Jurkat, Clone E6-1 (cell line): ENCODE measurements around the gene MCC.

Source experiments
- DNase-seq: peaks from one replicate; pipeline ENCODE4 v3.0.0-alpha.2; 2011; ENCODE audit warnings: low read depth, low spot score
- H3K4me3 ChIP-seq: 2 replicates; pipeline ENCODE4 v1.5.1; 2011; ENCODE audit warnings: mild to moderate bottlenecking, low read length, control low read depth, moderate library complexity

Gene MCC

DNA sequence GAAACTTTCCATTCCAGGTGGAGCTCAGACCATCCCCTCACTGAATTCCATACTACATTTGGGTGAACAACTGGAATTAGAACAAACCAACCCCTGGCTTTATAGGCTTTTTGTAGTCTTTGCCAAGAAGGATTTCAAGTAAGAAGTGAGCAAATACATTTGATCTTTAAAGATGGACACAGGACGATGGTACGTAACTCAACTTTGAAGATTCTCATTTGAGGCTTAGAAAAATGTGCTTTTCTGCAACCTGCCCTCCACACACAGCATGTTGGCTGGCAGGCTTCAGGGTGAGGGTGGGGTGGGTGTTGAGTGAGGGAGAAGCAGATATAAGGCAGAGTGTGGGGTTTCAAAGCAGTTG lies 335.9 kb downstream of the MCC start:
- no peak overlapping the region for H3K4me3 ChIP-seq
- no peak for DNase-seq

DNA sequence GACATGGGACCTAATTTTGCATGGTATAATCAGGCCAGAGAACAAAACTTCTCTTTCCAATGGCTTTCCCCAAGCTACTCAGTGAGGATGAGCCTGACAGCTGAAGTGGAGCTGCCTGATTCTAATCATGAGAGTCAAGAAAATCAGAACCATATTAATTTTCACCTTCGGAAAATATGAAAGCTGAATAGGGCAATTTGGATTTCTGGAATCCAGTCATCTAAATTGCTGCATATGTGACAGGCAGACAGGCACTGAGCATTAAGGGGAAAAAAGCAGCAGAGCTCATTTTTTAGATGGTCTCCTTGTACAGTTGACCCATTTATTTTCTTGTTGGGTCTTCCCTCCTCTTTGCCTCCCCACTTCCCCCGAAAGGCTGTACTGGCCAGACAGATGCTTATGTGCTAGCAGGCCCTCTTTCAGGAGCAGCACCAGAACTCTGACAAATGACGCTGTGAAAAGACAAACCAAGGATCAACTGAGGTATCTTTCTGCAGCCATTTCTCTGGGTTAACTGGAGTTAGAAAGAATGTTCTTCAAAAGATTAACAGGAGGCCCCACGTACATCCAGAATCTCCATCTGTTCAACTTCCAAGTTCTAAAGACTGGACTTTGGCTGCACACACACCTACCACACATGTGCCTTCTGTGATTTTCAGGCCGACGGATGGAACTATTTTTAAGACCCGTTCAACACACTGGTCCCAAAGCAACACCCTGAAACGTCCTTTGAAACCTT lies 336.4 kb downstream of the MCC start:
- no peak for DNase-seq

DNA sequence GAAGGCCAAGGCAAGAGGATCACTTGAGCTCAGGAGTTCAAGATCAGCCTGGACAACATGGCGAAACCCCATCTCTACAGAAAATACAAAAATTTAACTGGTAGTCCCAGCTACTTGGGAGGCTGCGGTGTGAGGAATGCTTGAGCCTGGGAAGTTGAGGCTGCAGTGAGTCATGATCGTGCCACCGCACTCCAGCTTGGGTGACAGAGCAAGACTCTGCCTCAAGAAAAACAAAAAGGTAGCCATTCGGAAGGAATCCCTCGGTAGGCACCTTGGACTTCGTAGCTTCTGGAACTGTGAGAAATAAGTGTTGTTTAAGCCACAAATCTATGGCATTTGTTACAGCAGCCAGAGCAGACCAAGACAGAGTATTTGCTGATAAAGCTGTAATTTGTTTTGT lies 337.4 kb downstream of the MCC start:
- no peak for DNase-seq
- H3K4me3 ChIP-seq = no peak overlapping the region

More for the DNA sequence above, 336.4 kb downstream of the MCC start:
- H3K4me3 ChIP-seq = no peak overlapping the region

DNA sequence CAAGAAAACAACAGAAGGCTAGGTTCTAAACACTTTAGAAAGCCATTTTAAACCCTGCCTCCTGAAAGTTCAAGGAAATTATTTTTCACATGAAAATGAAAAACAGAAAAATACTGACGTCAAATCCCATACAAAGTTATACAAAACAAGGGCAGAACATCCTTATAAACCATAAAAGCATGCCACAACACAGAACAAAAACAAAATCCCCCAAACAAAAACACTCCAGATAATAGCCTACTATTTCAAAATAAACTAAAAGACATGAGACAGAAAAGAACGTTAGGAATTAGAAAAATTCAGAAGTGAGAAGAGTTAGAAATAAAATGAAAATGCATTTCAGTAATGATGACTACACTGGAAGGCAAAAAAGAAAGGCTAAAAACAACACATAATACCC lies 338.0 kb downstream of the MCC start:
- DNase-seq = no peak
- H3K4me3 ChIP-seq = no peak overlapping the region

- H3K4me3 ChIP-seq = no peak overlapping the region
- DNase-seq = no peak
Observed at GRCh38 chr5:113147537-113147936, 340.7 kb downstream of the MCC start.

- no peak overlapping the region for H3K4me3 ChIP-seq
- DNase-seq = no peak
Observed at GRCh38 chr5:113147101-113147508, 341.1 kb downstream of the MCC start.

GRCh38 chr5:113145757-113146387 lies 342.4 kb downstream of the MCC start:
- no peak overlapping the region for H3K4me3 ChIP-seq
- no peak for DNase-seq

- no peak overlapping the region for H3K4me3 ChIP-seq
- DNase-seq = no peak
Observed at GRCh38 chr5:113142186-113142585, 346.1 kb downstream of the MCC start.

DNA sequence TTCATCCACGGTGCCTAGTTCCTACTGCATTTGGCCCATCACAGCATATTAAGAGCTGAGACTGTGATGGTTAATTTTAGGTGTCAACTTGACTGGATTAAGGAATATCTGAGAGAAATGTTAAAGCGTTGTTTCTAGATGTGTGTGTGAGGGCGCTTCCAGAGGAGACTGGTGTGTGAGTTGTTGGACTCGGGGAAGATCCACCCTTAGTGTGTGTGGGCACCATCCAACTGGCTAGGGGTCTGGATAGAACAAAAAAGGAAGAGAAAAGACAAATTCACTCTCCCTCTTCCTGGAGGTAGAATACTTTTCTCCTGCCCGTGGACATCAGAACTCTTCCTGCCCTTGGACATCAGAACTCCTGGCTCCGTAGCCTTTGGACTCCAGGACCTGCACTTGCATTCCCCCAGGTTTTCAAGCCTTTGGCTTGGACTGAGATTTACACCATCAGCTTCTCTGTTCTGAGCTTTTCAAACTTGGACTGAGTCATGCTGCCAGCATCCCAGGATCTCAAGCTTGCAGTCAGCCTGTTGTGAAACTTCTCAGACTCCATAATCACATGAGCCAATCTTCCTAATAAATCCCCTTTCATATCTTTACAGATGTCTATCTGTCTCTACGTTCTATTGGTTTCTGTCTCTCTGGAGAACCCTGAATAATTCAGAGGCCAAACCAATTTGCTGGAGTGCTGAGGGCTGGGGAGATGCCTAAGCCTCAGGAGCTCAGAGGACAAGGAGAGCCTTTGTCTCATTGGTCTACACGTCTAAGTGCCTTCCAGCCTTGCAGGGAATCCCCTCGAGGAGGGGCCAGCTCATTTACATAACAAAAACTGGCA lies 347.2 kb downstream of the MCC start:
- no peak overlapping the region for H3K4me3 ChIP-seq
- no peak for DNase-seq

- H3K4me3 ChIP-seq = no peak overlapping the region
- DNase-seq = no peak
Observed at GRCh38 chr5:113133211-113133975, 354.9 kb downstream of the MCC start.

DNA sequence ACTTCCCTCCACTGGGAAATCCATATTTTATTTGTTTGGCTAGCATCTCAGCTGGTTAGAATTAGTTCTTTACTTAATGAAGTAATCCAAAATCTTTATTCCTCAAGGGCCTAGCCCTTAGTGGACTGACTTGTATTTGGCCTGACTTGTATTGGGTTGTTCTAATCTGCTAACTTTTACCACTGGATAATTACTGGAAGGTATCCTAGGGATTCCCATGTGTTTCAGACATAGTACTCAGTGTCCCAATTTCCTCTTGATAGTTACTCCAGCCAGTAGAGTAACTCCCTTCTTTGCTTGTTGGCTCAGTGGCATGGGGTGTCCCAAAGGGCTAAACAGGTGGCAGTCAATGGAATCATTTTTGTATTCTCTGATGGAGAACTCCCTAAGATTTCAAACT lies 355.7 kb downstream of the MCC start:
- DNase-seq = no peak
- no peak overlapping the region for H3K4me3 ChIP-seq

- no peak for DNase-seq
- H3K4me3 ChIP-seq = no peak overlapping the region
Observed at GRCh38 chr5:113128641-113129330, 359.5 kb downstream of the MCC start.

DNA sequence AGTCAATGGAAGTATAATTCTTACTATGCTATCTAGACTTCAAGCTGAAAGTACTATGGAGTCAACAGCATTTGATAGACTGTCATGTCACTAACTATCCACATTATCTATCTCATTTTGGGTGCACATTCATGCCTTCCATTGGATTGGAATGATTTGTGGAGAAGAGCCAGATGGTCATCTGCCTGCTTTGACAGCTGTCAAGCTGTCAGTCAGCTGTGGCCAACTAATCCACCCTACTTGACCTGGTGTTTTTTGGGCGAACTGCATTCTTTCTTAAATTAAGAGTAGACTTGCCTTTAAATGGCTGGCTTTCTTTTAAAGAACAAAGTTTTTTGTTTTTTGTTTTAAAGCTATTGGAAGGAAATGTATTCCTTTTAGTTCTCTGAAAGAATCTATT lies 360.2 kb downstream of the MCC start:
- no peak overlapping the region for H3K4me3 ChIP-seq
- no peak for DNase-seq

DNA sequence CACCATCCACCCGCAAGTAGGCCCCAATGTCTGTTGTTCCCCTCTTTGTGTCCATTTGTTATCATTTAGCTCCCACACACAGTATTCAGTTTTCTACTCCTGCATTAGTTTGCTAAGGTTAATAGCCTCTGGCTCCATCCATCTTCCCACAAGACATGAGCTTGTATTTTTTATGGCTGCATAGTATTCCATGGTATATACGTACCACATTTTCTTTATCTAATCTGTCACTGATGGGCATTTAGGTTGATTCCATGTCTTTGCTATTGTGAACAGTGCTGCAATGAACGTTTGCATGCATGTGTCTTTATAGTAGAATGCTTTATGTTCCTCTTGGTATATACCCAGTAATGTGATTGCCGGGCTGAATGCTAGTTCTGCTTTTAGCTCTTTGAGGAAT lies 361.2 kb downstream of the MCC start:
- DNase-seq = no peak
- no peak overlapping the region for H3K4me3 ChIP-seq

DNA sequence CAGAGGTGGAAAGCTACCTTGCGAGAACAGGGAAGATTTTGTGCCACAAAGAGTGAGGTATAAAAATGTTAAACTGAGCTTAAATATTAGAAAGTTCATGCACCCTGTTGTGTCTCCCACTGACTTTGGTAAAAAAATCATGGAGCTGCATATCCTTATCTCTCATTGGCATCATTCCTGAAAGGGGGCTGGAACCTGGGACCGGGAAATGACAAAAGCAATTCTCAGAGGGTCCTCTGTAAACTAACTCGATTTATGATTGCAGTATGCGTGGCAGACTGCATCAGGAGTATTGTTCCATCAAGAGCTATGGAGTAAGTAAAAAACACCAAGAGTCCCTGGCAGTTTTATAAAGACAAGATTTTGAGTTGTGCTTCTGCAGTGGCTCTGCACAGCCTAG lies 362.9 kb downstream of the MCC start:
- DNase-seq = no peak
- no peak overlapping the region for H3K4me3 ChIP-seq

- DNase-seq = no peak
- H3K4me3 ChIP-seq = no peak overlapping the region
Observed at GRCh38 chr5:113124914-113125313, 363.3 kb downstream of the MCC start.

DNA sequence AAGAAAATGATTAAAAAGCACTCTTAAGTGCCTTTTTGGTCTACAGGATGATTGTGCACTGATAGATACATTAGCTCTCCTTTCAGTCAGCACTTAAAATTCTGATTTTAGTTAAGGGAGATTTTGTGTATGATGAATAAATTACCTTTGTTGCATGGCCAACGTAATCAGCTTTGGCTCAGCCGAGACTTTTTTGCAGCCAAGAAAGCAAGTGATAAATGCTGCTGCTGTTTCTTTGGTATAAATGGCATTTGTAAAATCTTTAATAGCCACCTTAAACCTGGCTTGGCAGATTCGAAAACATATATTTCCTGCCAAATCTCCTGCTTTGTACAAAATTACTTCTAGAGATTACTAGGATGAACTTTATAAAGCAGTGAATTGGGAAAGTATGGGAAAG lies 364.0 kb downstream of the MCC start:
- no peak overlapping the region for H3K4me3 ChIP-seq
- no peak for DNase-seq

- H3K4me3 ChIP-seq = no peak overlapping the region
- no peak for DNase-seq
Observed at GRCh38 chr5:113123618-113124017, 364.6 kb downstream of the MCC start.

GRCh38 chr5:113122053-113122452 lies 366.2 kb downstream of the MCC start:
- no peak for DNase-seq
- no peak overlapping the region for H3K4me3 ChIP-seq
